ENCODE results near the gene UIMC1.

UIMC1 gene

GRCh38 chr5:176959051-176959450 lies 47.5 kb downstream of the UIMC1 start:
- no peak overlapping the region for H3K4me2 ChIP-seq (ENCODE audit: low read length)
- peaks cover 5% of the 10 kb centered on the region; the same call in 1 of the 2 replicates for H3F3A ChIP-seq (ENCODE audit: control insufficient read depth, insufficient read depth)
- H3K79me2 ChIP-seq (ENCODE audit: control insufficient read depth, low read length) = peaks cover 13% of the 10 kb centered on the region
- H3K27me3 ChIP-seq (ENCODE audit: control insufficient read depth, low read length) = no peaks in the 10 kb centered on the region
- H3K36me3 ChIP-seq (ENCODE audit: control insufficient read depth, low read length) = peaks cover 49% of the 10 kb centered on the region
- TF ChIP-seq EZH2phosphoT487 (IDR thresholded peaks at IDR 0.05; ENCODE audit: borderline replicate concordance, low read length) = no peak
- peak; percentile 63 for TF ChIP-seq CTCF (IDR thresholded peaks at IDR 0.05; ENCODE audit: low read depth, low read length, poor library complexity, severe bottlenecking)
- H3K4me1 ChIP-seq (ENCODE audit: control insufficient read depth, low read length) = no peaks in the 10 kb centered on the region
- H3K9me3 ChIP-seq (ENCODE audit: control insufficient read depth, insufficient read depth, low read length) = no peaks in the 10 kb centered on the region
- no peaks in the 10 kb centered on the region for H3K9me2 ChIP-seq (replicated peaks; ENCODE audit: control insufficient read depth, low read length)
- H4K20me1 ChIP-seq (ENCODE audit: control insufficient read depth, insufficient read depth, low read depth, low read length) = no peaks in the 10 kb centered on the region
- no peak overlapping the region for H3K4me3 ChIP-seq (ENCODE audit: low read length)
- H3K27ac ChIP-seq (ENCODE audit: low read depth, low read length) = no peak overlapping the region

GRCh38 chr5:176956756-176957155 lies 49.8 kb downstream of the UIMC1 start:
- peaks cover 5% of the 10 kb centered on the region; the same call in 1 of the 2 replicates for H3F3A ChIP-seq (ENCODE audit: control insufficient read depth, insufficient read depth)
- H3K4me1 ChIP-seq (ENCODE audit: control insufficient read depth, low read length) = no peaks in the 10 kb centered on the region
- TF ChIP-seq CTCF (IDR thresholded peaks at IDR 0.05; ENCODE audit: low read depth, low read length, poor library complexity, severe bottlenecking) (no peak), EZH2phosphoT487 (IDR thresholded peaks at IDR 0.05; ENCODE audit: borderline replicate concordance, low read length) (no peak)
- H3K9me2 ChIP-seq (replicated peaks; ENCODE audit: control insufficient read depth, low read length) = no peaks in the 10 kb centered on the region
- no peaks in the 10 kb centered on the region for H3K9me3 ChIP-seq (ENCODE audit: control insufficient read depth, insufficient read depth, low read length)
- H4K20me1 ChIP-seq (ENCODE audit: control insufficient read depth, insufficient read depth, low read depth, low read length) = no peaks in the 10 kb centered on the region
- H3K27ac ChIP-seq (ENCODE audit: low read depth, low read length) = no peak overlapping the region
- no peak overlapping the region for H3K4me3 ChIP-seq (ENCODE audit: low read length)
- H3K4me2 ChIP-seq (ENCODE audit: low read length) = no peak overlapping the region
- H3K79me2 ChIP-seq (ENCODE audit: control insufficient read depth, low read length) = peaks cover 14% of the 10 kb centered on the region
- peaks cover 64% of the 10 kb centered on the region for H3K36me3 ChIP-seq (ENCODE audit: control insufficient read depth, low read length)
- no peaks in the 10 kb centered on the region for H3K27me3 ChIP-seq (ENCODE audit: control insufficient read depth, low read length)

- Histone ChIP-seq H4K20me1 (ENCODE audit: control insufficient read depth, insufficient read depth, low read depth, low read length) (no peaks in the 10 kb centered on the region), H3K36me3 (ENCODE audit: control insufficient read depth, low read length) (peaks cover 73% of the 10 kb centered on the region), H3K9me3 (ENCODE audit: control insufficient read depth, insufficient read depth, low read length) (no peaks in the 10 kb centered on the region), H3K27me3 (ENCODE audit: control insufficient read depth, low read length) (no peaks in the 10 kb centered on the region), H3F3A (ENCODE audit: control insufficient read depth, insufficient read depth) (peaks cover 5% of the 10 kb centered on the region; the same call in 1 of the 2 replicates), H3K4me3 (ENCODE audit: low read length) (no peak overlapping the region), H3K9me2 (replicated peaks; ENCODE audit: control insufficient read depth, low read length) (no peaks in the 10 kb centered on the region), H3K4me2 (ENCODE audit: low read length) (no peak overlapping the region), H3K27ac (ENCODE audit: low read depth, low read length) (no peak overlapping the region), H3K79me2 (ENCODE audit: control insufficient read depth, low read length) (peaks cover 14% of the 10 kb centered on the region), H3K4me1 (ENCODE audit: control insufficient read depth, low read length) (no peaks in the 10 kb centered on the region)
- TF ChIP-seq EZH2phosphoT487 (IDR thresholded peaks at IDR 0.05; ENCODE audit: borderline replicate concordance, low read length) (no peak), CTCF (IDR thresholded peaks at IDR 0.05; ENCODE audit: low read depth, low read length, poor library complexity, severe bottlenecking) (no peak)
Measured at GRCh38 chr5:176955895-176956294, 50.7 kb downstream of the UIMC1 start.
